Activated naive CD4-positive, alpha-beta T cell treated with anti-CD3 and anti-CD28 coated beads, Interleukin-2, amount 50 U/mL, for 24 hours (primary cell): Measurements from ENCODE around the gene TOLLIP.

ENCODE experiments used
- H3K27ac Mint-ChIP-seq: one replicate; pipeline ENCODE4 v1.8.0; 2021; ENCODE audit warnings: mild to moderate bottlenecking, mixed read lengths
- H3K27me3 Mint-ChIP-seq: one replicate; pipeline ENCODE4 v1.8.0; 2021; ENCODE audit warnings: mixed read lengths
- H3K36me3 Mint-ChIP-seq: one replicate; pipeline ENCODE4 v1.8.0; 2021; ENCODE audit warnings: mixed read lengths
- H3K4me1 Mint-ChIP-seq: one replicate; pipeline ENCODE4 v1.8.0; 2021; ENCODE audit warnings: mixed read lengths
- H3K4me3 Mint-ChIP-seq: one replicate; pipeline ENCODE4 v1.8.0; 2021; ENCODE audit warnings: mild to moderate bottlenecking, mixed read lengths
- H3K9me3 Mint-ChIP-seq: one replicate; pipeline ENCODE4 v1.8.0; 2021; ENCODE audit warnings: mixed read lengths

TOLLIP gene

DNA sequence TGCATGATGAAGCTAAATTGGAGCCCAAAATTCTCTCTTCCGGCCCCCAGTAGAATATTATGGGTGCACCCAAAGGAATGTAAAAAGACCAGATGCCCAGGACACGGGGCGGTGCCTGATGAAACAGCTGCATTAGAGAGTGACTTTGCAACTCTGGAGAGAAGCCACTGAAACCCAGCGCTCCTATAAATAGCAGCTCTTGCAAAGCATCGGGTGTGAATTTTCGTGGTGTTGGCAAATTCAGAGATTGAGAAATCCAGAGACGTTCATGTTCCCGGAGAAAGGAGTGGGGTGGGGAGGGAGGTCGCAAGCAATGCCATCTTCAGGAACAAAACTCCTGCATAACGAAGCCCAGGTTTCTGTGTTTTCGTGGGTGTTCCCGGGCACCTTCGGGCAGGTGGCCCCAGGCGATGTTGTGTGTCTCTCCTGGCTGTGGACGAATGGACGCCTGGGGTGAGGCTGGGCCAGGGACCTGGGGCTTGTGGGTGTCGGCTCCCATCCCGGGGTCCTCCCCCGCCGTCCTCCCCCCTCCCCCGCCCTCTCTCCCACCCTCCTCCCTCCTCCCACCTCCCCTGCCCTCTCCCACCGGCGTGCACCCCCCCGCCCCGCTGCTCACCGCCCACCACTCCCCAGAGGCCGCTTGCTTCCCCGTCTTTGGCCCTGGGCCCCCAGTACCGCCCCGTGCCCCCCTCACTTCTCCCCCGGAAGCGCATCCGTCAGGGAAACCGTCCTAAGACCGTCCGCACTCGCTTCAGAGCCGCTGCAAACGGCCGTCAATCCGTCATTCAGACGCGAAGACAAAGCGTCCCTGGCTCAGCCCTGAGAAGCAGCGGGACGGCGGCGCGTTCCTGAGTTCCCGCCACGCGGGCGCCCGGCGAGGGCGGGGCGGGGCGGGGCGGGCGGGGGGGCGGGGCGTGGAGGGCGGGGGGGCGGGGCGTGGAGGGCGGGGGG is 26.7 kb upstream of the TOLLIP start:
- peak overlapping the region; percentile 85 for H3K27ac Mint-ChIP-seq
- H3K4me1 Mint-ChIP-seq = peaks cover 19% of the 10 kb centered on the region
- H3K9me3 Mint-ChIP-seq = no peaks in the 10 kb centered on the region
- H3K4me3 Mint-ChIP-seq = peak overlapping the region; percentile 83
- no peaks in the 10 kb centered on the region for H3K27me3 Mint-ChIP-seq
- no peaks in the 10 kb centered on the region for H3K36me3 Mint-ChIP-seq

DNA sequence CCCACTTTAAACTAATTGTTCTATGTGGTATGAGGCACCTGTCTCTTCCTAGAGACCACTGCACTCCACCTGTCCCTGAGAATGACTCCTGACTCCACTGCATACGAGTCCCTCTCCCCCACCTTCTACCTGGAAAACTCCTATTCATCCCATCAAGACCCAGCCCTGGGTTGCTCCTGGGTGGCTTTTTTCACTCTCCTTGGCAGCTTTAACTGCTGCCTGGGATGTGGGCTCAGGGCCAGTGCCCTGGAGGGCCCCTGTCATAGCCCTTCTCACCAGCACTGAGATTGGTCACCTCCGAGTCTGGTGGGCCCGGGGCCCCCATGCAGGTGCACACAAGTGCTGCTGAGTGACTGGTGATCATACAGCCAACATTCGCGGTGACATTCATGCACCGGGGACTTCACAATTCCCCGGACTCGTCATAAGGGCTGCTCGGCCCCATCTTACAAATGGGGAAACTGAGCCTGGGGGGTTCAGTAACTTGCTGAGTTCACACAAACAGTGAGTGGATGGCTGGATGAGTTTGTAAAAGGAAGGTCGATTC is 25.9 kb upstream of the TOLLIP start:
- H3K4me1 Mint-ChIP-seq = peaks cover 19% of the 10 kb centered on the region
- H3K36me3 Mint-ChIP-seq = no peaks in the 10 kb centered on the region
- peak overlapping the region; percentile 85 for H3K27ac Mint-ChIP-seq
- no peaks in the 10 kb centered on the region for H3K27me3 Mint-ChIP-seq
- no peaks in the 10 kb centered on the region for H3K9me3 Mint-ChIP-seq
- peak overlapping the region; percentile 83 for H3K4me3 Mint-ChIP-seq

DNA sequence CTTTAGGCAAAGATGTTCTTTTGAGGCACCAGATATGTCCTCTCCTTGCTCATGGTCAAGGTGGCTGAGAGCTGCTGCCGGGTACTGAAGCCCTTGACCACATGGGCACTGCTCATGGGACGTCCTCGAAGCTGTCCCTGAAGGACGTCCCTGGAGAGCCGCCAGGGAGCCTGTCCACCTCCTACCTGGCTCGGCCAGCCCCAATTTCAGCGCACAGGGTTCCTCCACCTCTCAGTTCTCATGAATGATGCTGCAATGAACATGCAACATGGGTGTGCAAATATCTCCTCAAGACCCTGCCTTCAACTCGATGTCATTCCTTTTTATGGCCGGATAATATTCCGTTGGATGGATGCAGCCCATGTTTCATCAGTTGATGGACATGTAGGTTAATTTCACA is 24.4 kb upstream of the TOLLIP start:
- H3K4me1 Mint-ChIP-seq = peaks cover 19% of the 10 kb centered on the region
- H3K4me3 Mint-ChIP-seq = no peak overlapping the region
- H3K27me3 Mint-ChIP-seq = no peaks in the 10 kb centered on the region
- H3K9me3 Mint-ChIP-seq = no peaks in the 10 kb centered on the region
- H3K36me3 Mint-ChIP-seq = no peaks in the 10 kb centered on the region
- H3K27ac Mint-ChIP-seq = no peak overlapping the region

DNA sequence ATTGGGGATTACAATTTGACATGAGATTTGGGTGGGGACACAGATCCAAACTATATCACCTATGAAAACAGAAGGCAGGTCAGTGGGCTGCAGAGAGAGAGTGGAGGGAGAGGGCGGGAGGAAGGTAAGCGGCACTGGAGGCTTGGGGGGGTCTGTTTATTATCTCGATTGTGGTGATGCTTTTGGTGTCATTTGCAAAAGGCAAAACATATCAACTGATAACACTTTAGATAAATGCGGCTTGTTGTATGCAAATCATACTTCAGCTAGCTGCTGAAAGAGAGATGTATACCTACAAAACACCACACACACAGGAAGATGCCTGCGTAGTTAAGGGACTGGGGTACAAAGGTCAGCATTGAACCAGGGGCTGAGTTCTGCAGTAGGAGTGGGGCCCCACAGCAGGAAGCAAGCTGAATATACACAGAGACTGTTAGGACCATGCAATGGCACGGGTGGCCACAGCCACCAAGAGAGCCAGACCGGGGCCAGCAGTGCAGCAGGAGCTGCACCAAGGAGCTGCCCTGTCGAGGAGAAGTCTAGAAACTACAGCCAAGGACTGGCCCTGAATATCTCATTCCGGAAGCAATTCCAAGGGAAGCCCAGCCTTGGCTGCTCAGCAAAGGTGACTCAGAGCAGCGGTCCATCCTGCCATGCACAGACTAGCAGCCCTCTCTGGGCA is 23.8 kb upstream of the TOLLIP start:
- H3K4me1 Mint-ChIP-seq = peaks cover 19% of the 10 kb centered on the region
- no peaks in the 10 kb centered on the region for H3K27me3 Mint-ChIP-seq
- no peak overlapping the region for H3K4me3 Mint-ChIP-seq
- no peak overlapping the region for H3K27ac Mint-ChIP-seq
- H3K36me3 Mint-ChIP-seq = peaks cover 2% of the 10 kb centered on the region
- no peaks in the 10 kb centered on the region for H3K9me3 Mint-ChIP-seq

DNA sequence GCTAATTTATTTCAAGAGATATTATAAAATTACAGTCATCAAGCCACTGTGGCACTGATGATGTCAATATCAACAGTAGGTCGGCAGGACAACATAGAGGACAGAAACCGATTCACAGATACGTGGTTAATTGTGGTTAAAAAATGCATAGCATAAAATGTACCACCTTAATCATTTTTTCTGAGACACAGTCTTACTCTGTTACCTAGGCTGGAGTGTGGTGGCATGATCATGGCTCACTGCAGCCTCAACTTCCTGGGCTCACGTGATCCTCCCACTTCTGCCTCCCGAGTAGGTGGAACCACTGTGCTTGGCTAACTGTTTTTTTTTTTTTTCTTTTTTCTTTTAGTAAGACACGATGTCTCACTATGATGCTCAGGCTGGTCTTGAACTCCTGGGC is 21.0 kb upstream of the TOLLIP start:
- H3K27ac Mint-ChIP-seq = no peak overlapping the region
- no peaks in the 10 kb centered on the region for H3K27me3 Mint-ChIP-seq
- no peak overlapping the region for H3K4me3 Mint-ChIP-seq
- H3K4me1 Mint-ChIP-seq = peaks cover 10% of the 10 kb centered on the region
- H3K9me3 Mint-ChIP-seq = peaks cover 9% of the 10 kb centered on the region
- H3K36me3 Mint-ChIP-seq = peaks cover 5% of the 10 kb centered on the region

DNA sequence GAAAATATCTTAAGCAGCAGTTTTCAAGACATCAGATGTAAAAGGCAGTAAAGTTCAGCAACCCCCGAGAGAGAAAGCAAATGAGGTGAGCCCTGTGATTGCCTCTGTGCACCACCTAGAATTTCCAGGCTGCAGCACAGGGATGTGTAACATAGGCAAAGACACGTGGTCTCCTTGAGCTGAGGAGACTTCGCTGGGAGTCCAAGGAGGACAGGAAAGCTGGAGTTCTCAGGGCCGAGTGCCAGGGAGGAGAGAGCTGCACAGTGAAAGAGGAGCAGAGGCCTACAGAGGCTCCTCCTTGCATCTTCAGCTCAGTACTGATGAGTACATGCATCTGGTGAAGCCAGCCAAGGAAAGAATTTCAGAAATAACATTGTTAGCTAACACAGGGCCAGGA is 17.6 kb upstream of the TOLLIP start:
- Mint-ChIP-seq H3K27me3 (no peaks in the 10 kb centered on the region), H3K4me3 (no peak overlapping the region), H3K9me3 (peaks cover 9% of the 10 kb centered on the region), H3K36me3 (peaks cover 5% of the 10 kb centered on the region), H3K4me1 (peaks cover 4% of the 10 kb centered on the region), H3K27ac (peak overlapping the region; percentile 30)

DNA sequence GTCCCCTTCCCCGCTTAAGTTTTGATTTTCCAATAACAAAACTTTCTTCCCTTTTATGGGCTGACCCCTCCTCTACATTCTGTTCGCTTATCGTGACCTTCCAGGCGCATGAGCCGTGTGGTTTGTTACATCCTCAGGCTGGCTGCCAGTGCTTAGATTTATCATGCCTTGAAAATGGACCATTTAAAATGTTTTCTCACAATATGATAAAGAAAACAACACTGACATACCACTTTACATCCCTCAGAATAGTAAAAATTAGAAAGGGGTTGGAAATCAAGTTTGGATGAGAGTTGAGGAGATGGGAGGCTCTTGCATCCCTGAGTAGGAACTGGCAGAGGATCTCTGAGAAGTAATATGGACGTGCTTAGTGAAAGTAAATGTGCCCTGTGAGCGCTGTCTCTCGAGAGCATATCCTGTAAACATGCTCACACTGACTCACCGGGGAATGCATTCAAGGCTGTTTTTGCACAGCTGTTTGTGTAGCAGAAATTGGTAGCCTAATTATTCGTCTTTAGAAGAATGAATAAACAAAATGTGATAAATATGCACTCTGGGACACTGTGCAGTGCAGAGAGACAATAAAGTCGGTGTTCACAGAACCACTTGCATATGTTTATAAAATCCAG is 17.1 kb upstream of the TOLLIP start:
- Mint-ChIP-seq H3K36me3 (peaks cover 5% of the 10 kb centered on the region), H3K27me3 (no peaks in the 10 kb centered on the region), H3K27ac (peak overlapping the region; percentile 77), H3K9me3 (peaks cover 9% of the 10 kb centered on the region), H3K4me3 (no peak overlapping the region), H3K4me1 (peaks cover 4% of the 10 kb centered on the region)

DNA sequence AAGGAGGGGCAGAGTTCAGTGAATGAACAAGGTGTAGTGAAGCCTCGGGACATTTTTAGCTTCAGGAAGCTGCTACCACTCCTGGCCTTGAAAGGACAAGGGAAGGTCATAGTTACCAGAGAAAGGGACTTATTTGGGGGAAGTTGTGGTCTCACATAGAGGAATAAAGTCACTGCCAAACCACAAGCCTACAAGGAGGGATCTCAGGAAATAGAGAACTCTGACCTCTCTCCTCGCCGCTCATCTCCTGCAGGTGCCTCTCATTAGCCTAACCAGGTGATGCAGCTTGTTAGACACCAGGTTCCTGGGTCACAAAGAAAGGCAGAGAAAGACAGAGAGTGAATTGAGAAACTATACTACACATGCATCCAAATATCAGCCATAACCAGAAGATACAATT is 14.3 kb upstream of the TOLLIP start:
- Mint-ChIP-seq H3K4me3 (no peak overlapping the region), H3K27ac (no peak overlapping the region), H3K27me3 (peaks cover 5% of the 10 kb centered on the region), H3K9me3 (peaks cover 9% of the 10 kb centered on the region), H3K36me3 (peaks cover 8% of the 10 kb centered on the region), H3K4me1 (peaks cover 4% of the 10 kb centered on the region)

DNA sequence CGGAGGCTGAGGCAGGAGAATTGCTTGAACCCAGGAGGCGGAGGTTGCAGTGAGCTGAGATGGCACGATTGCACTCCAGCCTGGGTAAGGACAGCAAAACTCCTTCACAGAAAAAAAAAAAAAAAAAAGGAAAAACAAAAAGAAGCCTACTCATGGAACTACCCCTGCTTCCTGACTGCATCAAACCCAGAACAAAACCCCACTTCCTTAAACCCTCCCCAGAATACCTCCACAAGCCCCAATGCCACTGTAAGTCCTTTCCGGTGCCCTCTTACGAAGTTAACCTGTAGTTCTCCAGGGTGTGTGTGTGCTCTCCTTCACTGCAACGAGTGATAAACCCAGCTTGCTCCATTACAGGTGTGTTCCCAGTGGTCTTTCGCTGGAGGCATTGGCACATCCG is 8.6 kb upstream of the TOLLIP start:
- peaks cover 7% of the 10 kb centered on the region for H3K27me3 Mint-ChIP-seq
- no peaks in the 10 kb centered on the region for H3K9me3 Mint-ChIP-seq
- H3K27ac Mint-ChIP-seq = no peak overlapping the region
- no peak overlapping the region for H3K4me3 Mint-ChIP-seq
- no peaks in the 10 kb centered on the region for H3K4me1 Mint-ChIP-seq
- H3K36me3 Mint-ChIP-seq = peaks cover 3% of the 10 kb centered on the region

DNA sequence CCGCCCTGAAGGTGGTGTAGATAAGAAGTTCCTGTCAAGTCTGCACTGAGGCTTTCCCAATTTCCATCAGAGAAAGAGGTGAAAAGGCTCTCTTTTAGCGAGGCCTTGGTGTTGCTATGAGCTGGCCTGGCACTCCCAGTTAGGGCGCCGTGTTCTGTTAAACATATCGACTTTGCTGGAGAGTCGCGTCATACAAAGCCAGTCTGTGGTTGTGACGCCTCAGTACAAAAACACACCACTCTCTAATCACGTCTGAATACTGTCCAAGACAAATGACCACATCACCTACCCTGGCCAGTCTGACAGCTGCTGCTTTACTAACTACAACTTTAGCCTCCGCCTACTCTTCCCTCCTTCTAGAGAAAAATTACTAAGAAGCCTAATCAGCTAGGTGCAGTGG is 8.0 kb upstream of the TOLLIP start:
- no peaks in the 10 kb centered on the region for H3K4me1 Mint-ChIP-seq
- no peak overlapping the region for H3K4me3 Mint-ChIP-seq
- peaks cover 3% of the 10 kb centered on the region for H3K36me3 Mint-ChIP-seq
- H3K9me3 Mint-ChIP-seq = no peaks in the 10 kb centered on the region
- H3K27ac Mint-ChIP-seq = no peak overlapping the region
- peaks cover 7% of the 10 kb centered on the region for H3K27me3 Mint-ChIP-seq

DNA sequence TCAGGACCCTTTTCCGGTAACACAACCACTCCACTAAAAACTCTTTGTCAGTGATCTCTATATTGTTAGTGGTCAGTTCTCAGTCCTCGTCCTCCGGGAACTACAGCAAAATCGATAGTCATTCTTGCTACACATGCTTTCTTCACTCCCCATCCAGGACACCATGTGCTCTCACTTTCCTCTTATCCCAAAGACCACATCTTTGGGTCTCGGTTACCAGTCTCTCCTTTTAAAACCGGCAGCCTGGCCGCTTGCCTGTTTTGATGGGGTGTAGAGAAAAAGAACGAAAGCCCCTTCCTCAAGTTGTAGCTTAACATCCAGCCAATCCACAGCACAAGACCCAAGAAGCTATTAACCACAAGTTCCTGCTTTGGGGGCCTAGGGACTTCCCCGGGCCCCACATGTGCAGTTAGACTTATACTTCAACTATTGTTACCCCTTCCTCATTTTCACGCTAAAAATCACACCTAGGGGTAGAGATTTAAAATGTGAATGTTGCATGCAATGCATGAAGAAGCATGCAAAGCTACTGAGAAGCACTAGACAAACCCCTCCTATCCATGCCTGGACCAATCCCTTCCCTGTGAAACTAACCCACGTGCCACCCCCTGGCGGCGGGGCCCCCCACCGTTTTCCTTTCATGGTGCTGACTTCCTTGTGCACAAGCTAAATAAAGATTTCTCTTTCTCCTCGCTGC is 1.5 kb upstream of the TOLLIP start:
- Mint-ChIP-seq H3K27me3 (no peaks in the 10 kb centered on the region), H3K36me3 (peaks cover 5% of the 10 kb centered on the region), H3K27ac (peak overlapping the region; percentile 94), H3K9me3 (peaks cover 12% of the 10 kb centered on the region), H3K4me3 (peak overlapping the region; percentile 91), H3K4me1 (peaks cover 35% of the 10 kb centered on the region)

DNA sequence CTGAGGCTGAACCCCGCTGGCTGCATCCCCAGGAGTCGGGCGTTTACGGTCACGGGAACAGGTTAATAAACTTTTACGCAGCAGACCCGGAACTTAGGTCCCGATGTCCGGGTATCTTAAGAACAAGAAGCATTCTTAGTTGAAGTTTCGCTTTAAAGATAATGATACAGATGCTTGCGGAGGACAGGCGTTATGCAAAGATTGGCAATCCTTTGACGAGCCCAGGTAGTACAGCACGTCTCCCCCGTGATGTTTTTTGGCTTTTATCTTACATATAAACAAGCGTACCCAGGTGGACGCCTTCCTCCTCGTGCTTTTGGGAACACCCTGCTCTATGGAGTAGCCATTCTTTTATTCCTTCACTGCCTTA is 871 bp upstream of the TOLLIP start:
- Mint-ChIP-seq H3K9me3 (peaks cover 12% of the 10 kb centered on the region), H3K4me3 (peak overlapping the region; percentile 91), H3K36me3 (peaks cover 5% of the 10 kb centered on the region), H3K27me3 (no peaks in the 10 kb centered on the region), H3K4me1 (peaks cover 35% of the 10 kb centered on the region), H3K27ac (peak overlapping the region; percentile 94)

DNA sequence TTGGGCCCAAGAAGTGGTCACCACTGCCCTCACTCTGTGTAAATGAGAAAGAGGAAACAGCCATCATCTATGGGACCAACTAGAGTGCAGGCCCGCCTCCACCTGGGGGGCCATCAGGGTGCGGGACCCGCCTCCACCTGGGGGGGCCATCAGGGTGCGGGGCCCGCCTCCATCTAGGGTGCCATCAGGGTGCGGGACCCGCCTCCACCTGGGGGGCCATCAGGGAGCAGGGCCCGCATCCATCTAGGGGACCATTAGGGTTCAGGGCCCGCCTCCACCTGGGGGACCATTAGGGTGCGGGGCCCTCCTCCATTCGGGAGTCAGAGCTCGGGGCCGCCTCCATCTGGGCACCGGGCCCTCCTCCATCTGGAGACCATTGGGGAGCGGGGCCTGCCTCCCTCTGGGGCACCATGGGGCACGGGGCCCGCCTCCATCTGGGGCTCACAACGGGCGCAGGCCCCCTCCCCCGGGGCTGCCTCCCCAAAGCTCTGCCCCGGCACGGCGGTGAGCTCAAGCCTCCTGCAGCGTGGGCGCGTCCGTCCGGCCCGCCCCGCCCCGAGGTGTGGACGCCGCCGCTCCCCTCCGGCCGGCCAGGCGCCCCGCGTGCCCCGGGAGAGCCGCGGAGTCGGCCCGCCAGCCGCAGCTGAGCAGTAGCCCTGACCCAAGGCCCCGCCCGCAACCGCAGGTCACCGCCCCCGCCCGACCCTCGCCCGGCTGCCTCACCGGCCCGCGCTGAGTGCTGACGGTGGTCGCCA is 512 bp downstream of the TOLLIP start:
- peaks cover 12% of the 10 kb centered on the region for H3K9me3 Mint-ChIP-seq
- peaks cover 47% of the 10 kb centered on the region for H3K4me1 Mint-ChIP-seq
- peak overlapping the region; percentile 30 for H3K27ac Mint-ChIP-seq
- H3K4me3 Mint-ChIP-seq = peak overlapping the region; percentile 75
- H3K27me3 Mint-ChIP-seq = no peaks in the 10 kb centered on the region
- peaks cover 5% of the 10 kb centered on the region for H3K36me3 Mint-ChIP-seq

DNA sequence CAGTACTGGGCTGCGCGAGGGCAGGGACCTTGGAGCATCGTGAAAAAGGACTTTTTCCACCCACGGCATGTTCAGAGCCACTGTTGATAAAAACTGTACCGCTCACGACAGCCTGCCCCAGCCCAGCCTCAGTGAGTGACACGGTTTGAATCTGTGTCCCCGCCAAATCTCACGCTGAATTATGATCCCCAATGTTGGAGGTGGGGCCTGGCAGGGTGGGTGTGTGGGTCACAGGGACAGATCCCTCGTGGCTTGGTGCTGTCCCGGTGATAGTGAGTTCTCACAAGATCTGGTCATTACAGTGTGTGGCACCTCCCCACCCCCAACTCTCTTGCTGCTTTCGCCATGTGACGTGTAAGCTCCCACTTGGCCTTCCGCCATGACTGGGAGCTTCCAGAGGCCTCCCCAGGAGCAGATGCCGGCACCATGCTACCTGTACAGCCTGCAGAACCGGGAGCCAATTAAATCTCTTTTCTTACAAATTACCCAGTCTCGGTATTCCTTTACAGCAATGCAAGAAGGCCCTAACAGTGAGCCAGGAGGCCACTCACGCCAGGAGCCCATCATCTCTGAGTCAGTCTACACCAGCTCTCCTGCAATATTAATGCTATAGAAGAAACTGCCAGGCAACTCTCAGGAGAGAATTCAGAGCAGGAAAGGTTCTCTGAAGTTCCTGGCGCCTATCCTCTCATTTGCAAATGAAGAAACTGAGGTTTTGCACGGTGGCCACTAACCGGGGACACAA is 1.3 kb downstream of the TOLLIP start:
- Mint-ChIP-seq H3K9me3 (peaks cover 12% of the 10 kb centered on the region), H3K4me1 (peaks cover 51% of the 10 kb centered on the region), H3K4me3 (peak overlapping the region; percentile 75), H3K36me3 (peaks cover 5% of the 10 kb centered on the region), H3K27me3 (no peaks in the 10 kb centered on the region), H3K27ac (peak overlapping the region; percentile 57)
